GM21529 (cell line): ENCODE results near the gene HOXB8.

Experiments used
- ATAC-seq: cut with Tn5 transposase; IDR thresholded peaks from one replicate; pipeline ENCODE4 v1.9.1; 2021; ENCODE audit not compliant: unreplicated experiment

Gene HOXB8

GRCh38 chr17:48637323-48638260 is 22.5 kb upstream of the HOXB8 start:
- no peak for ATAC-seq

- no peak for ATAC-seq
Observed at GRCh38 chr17:48636177-48637018, 21.3 kb upstream of the HOXB8 start.

- no peak for ATAC-seq
Observed at GRCh38 chr17:48634493-48635208, 19.6 kb upstream of the HOXB8 start.

- ATAC-seq, result no peak
Observed at GRCh38 chr17:48633266-48633677, 18.2 kb upstream of the HOXB8 start.

GRCh38 chr17:48632579-48633265 is 17.6 kb upstream of the HOXB8 start:
- ATAC-seq, result no peak

GRCh38 chr17:48631693-48632578 is 16.8 kb upstream of the HOXB8 start:
- no peak for ATAC-seq

- no peak for ATAC-seq
Observed at GRCh38 chr17:48630925-48631692, 16.0 kb upstream of the HOXB8 start.

GRCh38 chr17:48630009-48630924 is 15.2 kb upstream of the HOXB8 start:
- no peak for ATAC-seq

GRCh38 chr17:48629411-48629759 is 14.3 kb upstream of the HOXB8 start:
- ATAC-seq, result no peak

GRCh38 chr17:48628649-48629410 is 13.7 kb upstream of the HOXB8 start:
- no peak for ATAC-seq

GRCh38 chr17:48627623-48628521 is 12.8 kb upstream of the HOXB8 start:
- no peak for ATAC-seq

- ATAC-seq, result no peak
Observed at GRCh38 chr17:48627118-48627597, 12.1 kb upstream of the HOXB8 start.

- ATAC-seq, result no peak
Observed at GRCh38 chr17:48626245-48627117, 11.4 kb upstream of the HOXB8 start, which contains the start of gene HOXB9. Gene HOXB9, minus strand, starts transcription at chr17:48626358. Its CDS starts 89 bp downstream, at chr17:48626269.

GRCh38 chr17:48625495-48626244 is 10.6 kb upstream of the HOXB8 start:
- no peak for ATAC-seq
